ENCODE data around the gene BOC. TPM values are rescaled to one million over a fixed set of nuclear protein-coding genes. Genes with fewer than 3 reads are reported as not detected.

Gene BOC
- total RNA-seq, 1 experiment from 2014 or later = 7.3 TPM

DNA sequence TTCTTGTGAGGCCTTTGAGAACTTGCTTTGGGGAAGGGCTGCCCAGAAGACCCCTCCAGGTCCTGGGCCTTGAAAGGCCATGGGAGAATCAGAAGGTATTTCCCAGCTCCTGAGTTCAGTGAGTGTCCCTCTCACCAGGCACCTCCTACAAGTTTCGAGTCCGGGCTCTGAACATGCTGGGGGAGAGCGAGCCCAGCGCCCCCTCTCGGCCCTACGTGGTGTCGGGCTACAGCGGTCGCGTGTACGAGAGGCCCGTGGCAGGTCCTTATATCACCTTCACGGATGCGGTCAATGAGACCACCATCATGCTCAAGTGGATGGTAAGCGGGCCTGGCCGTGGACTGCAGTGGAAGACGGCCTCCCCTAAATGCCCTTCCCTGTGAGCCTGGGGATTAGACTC lies 68.3 kb downstream of the BOC start:
- H3K9ac ChIP-seq (ENCODE audit: low read length) = no peak overlapping the region
- ChIA-PET POLR2A (ENCODE audit: unreplicated experiment) (no interaction called here), CTCF (no interaction called here)

DNA sequence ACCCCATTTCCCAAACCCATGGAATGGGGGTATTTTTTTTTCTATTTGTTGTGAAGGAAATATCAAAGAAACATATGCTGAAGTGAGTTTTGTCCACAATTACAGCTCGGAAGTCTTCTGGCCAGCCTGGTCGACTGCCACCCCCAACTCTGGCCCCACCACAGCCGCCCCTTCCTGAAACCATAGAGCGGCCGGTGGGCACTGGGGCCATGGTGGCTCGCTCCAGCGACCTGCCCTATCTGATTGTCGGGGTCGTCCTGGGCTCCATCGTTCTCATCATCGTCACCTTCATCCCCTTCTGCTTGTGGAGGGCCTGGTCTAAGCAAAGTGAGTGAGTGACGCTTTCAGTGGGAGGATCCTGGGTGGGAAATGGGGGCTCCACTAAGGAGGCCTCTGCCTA lies 71.9 kb downstream of the BOC start:
- H3F3A ChIP-seq (ENCODE audit: low read length, unreplicated experiment) = peaks cover 6% of the 10 kb centered on the region
- no peak overlapping the region for H2AFZ ChIP-seq (ENCODE audit: low read length)
- H3K9me2 ChIP-seq (replicated peaks; ENCODE audit: low read length) = no peaks in the 10 kb centered on the region
- H3K9ac ChIP-seq (ENCODE audit: low read length) = no peak overlapping the region
- H3K4me2 ChIP-seq (ENCODE audit: low read length) = no peak overlapping the region
- H3K9me3 ChIP-seq (ENCODE audit: low read length) = no peaks in the 10 kb centered on the region
- no peak overlapping the region for H3K4me3 ChIP-seq (ENCODE audit: low read length)
- H3K79me2 ChIP-seq (ENCODE audit: low read length) = no peaks in the 10 kb centered on the region
- intact Hi-C loops (cut with micrococcal nuclease) = no loop called here
- CTCF ChIA-PET = no interaction called here
- DNase-seq (no peak), ATAC-seq (no peak)
- no peaks in the 10 kb centered on the region for H3K27me3 ChIP-seq (ENCODE audit: low read length)
- POLR2A ChIA-PET (ENCODE audit: unreplicated experiment) = no interaction called here
- H3K36me3 ChIP-seq (ENCODE audit: low read depth, low read length) = no peaks in the 10 kb centered on the region
- no peaks in the 10 kb centered on the region for H4K20me1 ChIP-seq (ENCODE audit: low read length)
- H3K4me1 ChIP-seq (ENCODE audit: insufficient read depth, low read length) = peaks cover 18% of the 10 kb centered on the region
- BruUV-seq (replicated peaks) = no TSS peak
- no peak overlapping the region for H3K27ac ChIP-seq (ENCODE audit: low read length)
- TF ChIP-seq EZH2phosphoT487 (IDR thresholded peaks at IDR 0.05; ENCODE audit: borderline replicate concordance, low read length) = no peak
- TF ChIP-seq CTCF (conservative IDR thresholded peaks at IDR 0.05; ENCODE audit: low read depth, low read length) = no peak

More for the DNA sequence above, 68.3 kb downstream of the BOC start:
- H3K9me3 ChIP-seq (ENCODE audit: low read length) = no peaks in the 10 kb centered on the region
- no peaks in the 10 kb centered on the region for H3K27me3 ChIP-seq (ENCODE audit: low read length)
- H3F3A ChIP-seq (ENCODE audit: low read length, unreplicated experiment) = no peaks in the 10 kb centered on the region
- intact Hi-C loops (cut with micrococcal nuclease) = no loop called here
- H3K9me2 ChIP-seq (replicated peaks; ENCODE audit: low read length) = no peaks in the 10 kb centered on the region
- no peak overlapping the region for H2AFZ ChIP-seq (ENCODE audit: low read length)
- DNase-seq (no peak), ATAC-seq (no peak)
- TF ChIP-seq EZH2 (IDR thresholded peaks at IDR 0.05; ENCODE audit: low read length, unreplicated experiment) = no peak
- TF ChIP-seq EZH2phosphoT487 (IDR thresholded peaks at IDR 0.05; ENCODE audit: borderline replicate concordance, low read length) = no peak
- no peak for TF ChIP-seq CTCF (conservative IDR thresholded peaks at IDR 0.05; ENCODE audit: low read depth, low read length)
- no peak overlapping the region for H3K4me3 ChIP-seq (ENCODE audit: low read length)
- H3K4me1 ChIP-seq (ENCODE audit: insufficient read depth, low read length) = peaks cover 10% of the 10 kb centered on the region; the same call in 1 of the 2 replicates
- no peaks in the 10 kb centered on the region for H4K20me1 ChIP-seq (ENCODE audit: low read length)
- no TSS peak for BruUV-seq (replicated peaks)
- no peaks in the 10 kb centered on the region for H3K36me3 ChIP-seq (ENCODE audit: low read depth, low read length)
- no peak overlapping the region for H3K4me2 ChIP-seq (ENCODE audit: low read length)
- no peak overlapping the region for H3K27ac ChIP-seq (ENCODE audit: low read length)
- no peaks in the 10 kb centered on the region for H3K79me2 ChIP-seq (ENCODE audit: low read length)

GRCh38 chr3:113284453-113285050 lies 73.2 kb downstream of the BOC start:
- DNase-seq = no peak
- intact Hi-C loops (cut with micrococcal nuclease) = loop anchor here (5.0 kb wide), 1 partner anchor 247 kb away; no protein-coding TSS in a partner anchor
- Histone ChIP-seq H3K4me1 (ENCODE audit: insufficient read depth, low read length) (peaks cover 18% of the 10 kb centered on the region), H3K9me2 (replicated peaks; ENCODE audit: low read length) (no peaks in the 10 kb centered on the region), H3K9me3 (ENCODE audit: low read length) (no peaks in the 10 kb centered on the region), H3K36me3 (ENCODE audit: low read depth, low read length) (no peaks in the 10 kb centered on the region), H3K27ac (ENCODE audit: low read length) (no peak overlapping the region), H3K4me3 (ENCODE audit: low read length) (no peak overlapping the region), H3K79me2 (ENCODE audit: low read length) (no peaks in the 10 kb centered on the region), H2AFZ (ENCODE audit: low read length) (no peak overlapping the region), H3K9ac (ENCODE audit: low read length) (no peak overlapping the region), H3K4me2 (ENCODE audit: low read length) (no peak overlapping the region), H3F3A (ENCODE audit: low read length, unreplicated experiment) (peaks cover 6% of the 10 kb centered on the region), H3K27me3 (ENCODE audit: low read length) (no peaks in the 10 kb centered on the region), H4K20me1 (ENCODE audit: low read length) (no peaks in the 10 kb centered on the region)
- TF ChIP-seq EZH2phosphoT487 (IDR thresholded peaks at IDR 0.05; ENCODE audit: borderline replicate concordance, low read length) = no peak
- TF ChIP-seq EZH2 (IDR thresholded peaks at IDR 0.05; ENCODE audit: low read length, unreplicated experiment) = no peak
- no peak for TF ChIP-seq CTCF (conservative IDR thresholded peaks at IDR 0.05; ENCODE audit: low read depth, low read length)
- CTCF ChIA-PET = no interaction called here
- POLR2A ChIA-PET (ENCODE audit: unreplicated experiment) = no interaction called here
- ATAC-seq = no peak
- no TSS peak for BruUV-seq (replicated peaks)
